CD4-positive, alpha-beta T cell treated with Interleukin-15 for 1 hour (primary cell): ENCODE results near the gene SHOC2.

ENCODE experiments used
- DNase-seq: peaks from one replicate; pipeline ENCODE4 v3.0.0-alpha.2; 2020

The SHOC2 gene

GRCh38 chr10:110957606-110958005, 38.2 kb downstream of the SHOC2 start:
- DNase-seq = no peak

DNA sequence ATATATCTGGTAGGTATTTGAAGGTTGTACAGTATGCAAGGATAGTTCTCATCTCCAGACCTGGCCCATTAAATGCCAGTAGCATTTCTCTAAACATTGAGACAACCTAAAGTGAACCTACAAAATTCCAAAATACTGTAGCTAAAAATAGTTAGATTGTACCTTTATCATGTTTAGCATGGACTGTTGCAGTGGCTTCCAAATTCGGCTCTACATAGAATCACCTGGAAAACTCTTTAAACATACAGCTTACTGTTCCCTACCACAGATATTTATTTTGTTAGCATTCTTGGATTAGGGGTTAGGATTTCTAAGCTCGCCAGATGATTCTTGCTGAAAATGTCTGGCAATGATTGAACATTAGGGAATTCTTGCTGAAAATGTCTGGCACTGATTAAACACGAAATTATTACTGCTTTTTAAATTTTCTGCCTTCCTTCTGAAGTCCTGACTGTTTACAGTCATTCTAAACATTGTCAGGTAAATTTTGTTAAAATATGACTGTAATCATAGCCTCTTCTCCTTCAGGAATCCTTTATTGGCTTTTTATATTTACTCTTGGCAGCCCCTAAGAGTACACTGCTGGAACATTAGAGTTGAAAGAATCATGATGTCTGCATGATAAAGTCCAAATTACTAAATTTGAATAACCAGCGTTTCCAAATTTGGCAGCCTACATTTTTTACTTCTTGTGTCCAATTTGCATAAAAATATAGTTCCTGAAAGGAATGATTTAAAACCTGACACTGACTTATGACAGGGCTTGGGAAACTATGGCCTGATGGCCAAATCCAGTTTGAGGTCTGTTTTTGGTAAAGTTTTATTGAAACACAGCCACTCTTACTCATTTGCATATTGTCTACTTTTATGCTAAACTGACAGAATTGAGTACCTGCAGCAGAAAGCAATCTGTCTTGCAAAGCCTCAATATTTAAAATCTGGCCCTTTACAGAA, 40.3 kb downstream of the SHOC2 start:
- no peak for DNase-seq

GRCh38 chr10:110960333-110960712, 40.9 kb downstream of the SHOC2 start:
- no peak for DNase-seq

DNA sequence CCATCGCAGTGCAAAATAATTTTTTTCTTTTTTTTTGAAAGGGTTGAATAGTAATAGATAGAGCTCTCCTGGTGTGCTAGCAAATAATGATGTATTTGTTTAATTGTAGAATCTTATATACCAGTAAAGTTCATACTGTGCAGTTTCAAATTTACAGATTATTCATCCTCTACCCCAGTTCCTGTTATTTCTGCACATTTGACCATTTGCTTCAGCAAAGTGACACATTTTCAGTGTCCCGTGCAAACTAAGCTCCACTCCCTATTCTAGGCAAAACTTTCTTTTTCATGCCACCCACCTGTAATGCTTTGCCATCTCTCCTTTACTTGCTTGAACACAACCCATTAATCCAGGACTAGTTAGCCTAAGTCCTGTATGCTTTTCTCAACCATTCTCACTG, 43.0 kb downstream of the SHOC2 start:
- DNase-seq = no peak

- DNase-seq = no peak
Measured at GRCh38 chr10:110963162-110963561, 43.8 kb downstream of the SHOC2 start.

GRCh38 chr10:110964681-110965080, 45.3 kb downstream of the SHOC2 start:
- no peak for DNase-seq

GRCh38 chr10:110965216-110965615, 45.8 kb downstream of the SHOC2 start:
- DNase-seq = no peak

DNA sequence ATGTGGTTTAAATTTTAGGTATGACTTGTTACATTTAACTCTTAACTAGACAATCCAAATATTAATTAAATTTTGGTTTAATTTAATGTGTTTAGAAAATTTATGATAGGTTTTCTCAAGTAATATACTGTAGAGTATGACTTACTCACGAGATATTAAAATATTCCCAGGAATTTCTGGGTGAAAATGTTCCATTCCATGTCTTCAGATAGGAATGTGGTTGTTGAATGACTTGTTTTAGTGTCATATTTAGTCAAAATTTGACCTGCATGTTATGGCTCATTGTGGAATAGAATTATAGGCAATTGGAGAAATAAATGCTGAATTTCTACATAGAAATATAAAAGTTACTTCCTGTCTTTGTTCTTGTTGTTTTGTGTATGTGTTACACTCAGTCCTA, 46.7 kb downstream of the SHOC2 start:
- DNase-seq = no peak

- no peak for DNase-seq
Measured at GRCh38 chr10:110967009-110967630, 47.7 kb downstream of the SHOC2 start.

DNA sequence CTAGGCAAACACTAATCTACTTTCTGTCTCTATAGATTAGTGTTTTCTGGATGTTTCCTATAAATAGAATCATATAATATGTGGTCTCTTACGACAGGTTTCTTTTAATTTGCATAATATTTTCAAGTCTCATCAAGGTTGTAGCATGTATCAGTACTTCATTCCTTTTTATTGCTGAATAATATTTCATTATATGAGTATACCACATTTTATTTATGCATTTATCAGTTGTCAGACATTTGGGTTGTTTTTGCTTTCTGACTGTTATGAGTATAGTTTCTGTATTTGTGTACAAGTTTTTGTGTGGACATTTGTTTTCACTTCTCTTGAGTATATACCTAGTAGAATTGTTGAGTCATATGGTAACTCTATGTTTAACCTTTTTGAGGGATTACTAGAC, 48.2 kb downstream of the SHOC2 start:
- no peak for DNase-seq

DNA sequence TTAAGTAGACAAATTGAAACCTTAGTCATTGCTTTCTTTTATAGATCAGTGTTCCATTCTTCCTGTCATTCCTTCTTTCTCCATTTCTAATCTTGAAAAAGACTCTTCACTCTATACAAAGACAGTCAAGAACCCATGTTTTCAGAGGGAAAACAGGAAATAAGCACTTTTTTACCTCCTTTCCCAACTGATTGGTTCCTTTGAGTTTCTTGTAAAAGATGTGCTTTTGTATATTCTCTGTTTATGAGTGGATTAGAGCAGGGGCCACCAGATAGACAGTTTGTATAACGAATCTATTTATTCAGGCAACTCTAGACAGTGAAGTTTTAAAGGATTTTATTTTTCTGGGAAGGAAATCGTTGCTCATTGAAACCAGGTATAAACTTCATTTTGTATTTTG, 49.8 kb downstream of the SHOC2 start:
- no peak for DNase-seq

DNA sequence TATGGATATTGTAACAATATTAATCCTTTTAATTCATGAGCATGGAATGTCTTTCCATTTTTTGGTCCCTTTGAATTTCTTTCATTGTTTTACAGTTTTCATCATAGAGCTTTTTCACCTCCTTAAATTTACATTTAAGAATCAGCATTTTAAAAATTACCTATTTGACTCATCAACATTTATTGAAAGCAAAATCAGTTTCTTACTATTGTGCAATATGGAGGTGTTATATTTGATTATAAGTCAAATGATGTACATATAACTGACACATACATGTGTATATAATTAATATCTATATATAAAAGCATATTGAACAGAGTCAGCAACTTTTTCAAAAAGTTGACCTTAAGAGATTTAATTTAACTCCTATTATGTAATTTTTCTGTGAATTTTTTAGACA, 52.2 kb downstream of the SHOC2 start:
- DNase-seq = no peak

GRCh38 chr10:110972231-110973134, 53.1 kb downstream of the SHOC2 start:
- DNase-seq = no peak

DNA sequence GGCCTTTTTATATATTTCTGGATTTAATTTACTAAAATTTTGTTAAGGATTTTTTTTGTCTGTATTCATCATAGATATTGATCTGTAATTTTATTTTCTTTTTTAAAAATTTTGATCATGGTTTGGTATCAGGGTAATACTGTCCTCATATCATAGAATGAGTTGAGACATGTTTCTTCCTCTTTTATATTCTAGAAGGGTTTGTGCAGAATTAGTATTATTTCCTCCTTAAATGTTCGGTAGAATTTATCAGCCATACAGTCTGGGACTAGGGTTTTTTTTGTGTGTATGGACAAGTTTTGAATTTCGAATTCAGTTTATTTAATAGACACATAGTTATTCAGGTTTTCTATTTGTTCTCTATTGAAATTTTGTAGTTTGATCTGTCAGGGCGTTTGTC, 54.0 kb downstream of the SHOC2 start:
- DNase-seq = no peak

- no peak for DNase-seq
Measured at GRCh38 chr10:110976577-110976976, 57.2 kb downstream of the SHOC2 start.

GRCh38 chr10:110977662-110978061, 58.3 kb downstream of the SHOC2 start:
- no peak for DNase-seq

GRCh38 chr10:110978204-110978603, 58.8 kb downstream of the SHOC2 start:
- DNase-seq = no peak

GRCh38 chr10:110979611-110980010, 60.2 kb downstream of the SHOC2 start:
- DNase-seq = no peak

GRCh38 chr10:110980807-110981206, 61.4 kb downstream of the SHOC2 start:
- no peak for DNase-seq

DNA sequence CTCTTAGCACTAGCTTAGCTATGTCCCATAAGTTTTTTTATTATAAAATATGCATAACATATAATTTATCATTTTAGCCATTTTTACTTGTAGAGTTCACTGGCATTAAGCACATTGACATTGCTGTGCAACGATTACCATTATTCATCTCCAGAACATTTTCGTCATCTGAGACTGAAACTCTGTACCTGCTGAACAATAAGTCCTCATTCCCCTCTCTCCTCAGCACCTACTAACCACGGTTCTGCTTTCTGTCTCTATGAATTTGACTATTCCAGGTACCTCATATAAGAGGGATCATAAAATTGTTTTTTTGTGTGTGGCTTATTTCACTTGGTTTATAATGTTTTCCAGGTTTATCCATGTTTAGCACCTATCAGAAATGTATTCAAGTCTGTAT, 64.1 kb downstream of the SHOC2 start:
- no peak for DNase-seq

- no peak for DNase-seq
Measured at GRCh38 chr10:110985497-110986275, 66.3 kb downstream of the SHOC2 start.

DNA sequence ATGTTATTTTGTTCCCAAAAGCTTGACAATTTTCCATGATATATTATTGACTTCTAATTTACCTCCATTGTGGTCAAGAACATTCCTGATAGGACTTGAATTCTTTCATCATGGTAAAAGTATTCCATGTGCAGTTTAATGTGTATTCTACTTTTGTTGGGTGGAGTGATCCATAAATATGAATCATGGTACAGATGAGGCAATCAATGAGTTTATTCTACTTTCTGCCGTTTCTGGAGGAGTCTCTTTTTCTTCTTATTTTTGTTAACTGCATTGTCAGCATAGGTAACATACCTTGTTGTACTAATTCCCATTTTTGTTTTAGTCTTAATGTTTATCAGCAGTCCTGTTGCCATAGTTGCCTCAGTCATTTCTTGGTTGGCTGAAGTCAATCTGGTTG, 69.6 kb downstream of the SHOC2 start:
- DNase-seq = no peak
